Measurements from ENCODE around the gene S100A7. TPM values are rescaled to one million over a fixed set of nuclear protein-coding genes. Genes with fewer than 3 reads are reported as not detected.
"Not testable (repeated sequence)": the region's sequence is repeated elsewhere in the genome, so short reads cannot be mapped to it uniquely, and the experiment has no call there.

The S100A7 gene
- total and polyA plus RNA-seq, 12 donors, result not detected

GRCh38 chr1:153428073-153428638, 32.3 kb downstream of the S100A7 start:
- peaks cover 0 to 4% of the 10 kb centered on the region in 2 donors for H3K4me1 ChIP-seq (replicated peaks in 1 of 2)
- no peaks in the 10 kb centered on the region for H3K27me3 ChIP-seq
- H3K36me3 ChIP-seq (replicated peaks in 1 of 2), result no peaks in the 10 kb centered on the region
- WGBS, 4 donors, result 73 to 80% (median 76%) methylated on average over 10 to 12 of the region's 12 CpGs
- no peaks in the 10 kb centered on the region for H3K9me3 ChIP-seq (replicated peaks in 1 of 3)
- intact Hi-C loops (cut with DNase I), result no loop called here
- no peak for DNase-seq
- TF ChIP-seq POLR2A (IDR thresholded peaks at IDR 0.05) (no peak), CTCF (IDR thresholded peaks at IDR 0.05) (no peak)
- no peak overlapping the region for H3K27ac ChIP-seq
- H3K4me3 ChIP-seq, result no peak overlapping the region

GRCh38 chr1:153426809-153427208, 33.6 kb downstream of the S100A7 start:
- DNase-seq, result no peak

GRCh38 chr1:153422450-153423068, 37.9 kb downstream of the S100A7 start:
- 3 to 8% (median 5%) methylated on average over 6 of the region's 6 CpGs for WGBS, 4 donors
- intact Hi-C loops (cut with DNase I), result no loop called here

More at GRCh38 chr1:153426809-153427208, 33.6 kb downstream of the S100A7 start:
- Histone ChIP-seq H3K27me3 (no peaks in the 10 kb centered on the region), H3K4me1 (replicated peaks in 1 of 2) (no peaks in the 10 kb centered on the region), H3K27ac (no peak overlapping the region), H3K4me3 (no peak overlapping the region), H3K9me3 (replicated peaks in 1 of 3) (no peaks in the 10 kb centered on the region), H3K36me3 (replicated peaks in 1 of 2) (no peaks in the 10 kb centered on the region)
- TF ChIP-seq CTCF (IDR thresholded peaks at IDR 0.05) (no peak), POLR2A (IDR thresholded peaks at IDR 0.05) (no peak)
- intact Hi-C loops (cut with DNase I), result no loop called here
- 17 to 47% (median 34%) methylated on average over 1 of the region's 1 CpG for WGBS, 4 donors

GRCh38 chr1:153420306-153420705, 40.1 kb downstream of the S100A7 start:
- intact Hi-C loops (cut with DNase I), result no loop called here
- 67 to 80% (median 71%) methylated on average over 2 of the region's 2 CpGs for WGBS, 4 donors
- no peak for TF ChIP-seq POLR2A (IDR thresholded peaks at IDR 0.05)
- no peak for TF ChIP-seq CTCF (IDR thresholded peaks at IDR 0.05)

More at GRCh38 chr1:153422450-153423068, 37.9 kb downstream of the S100A7 start:
- Histone ChIP-seq H3K27ac (no peak overlapping the region), H3K27me3 (no peaks in the 10 kb centered on the region), H3K9me3 (replicated peaks in 1 of 3) (no peaks in the 10 kb centered on the region), H3K4me1 (replicated peaks in 1 of 2) (no peaks in the 10 kb centered on the region), H3K4me3 (no peak overlapping the region), H3K36me3 (replicated peaks in 1 of 2) (no peaks in the 10 kb centered on the region)
- TF ChIP-seq POLR2A (IDR thresholded peaks at IDR 0.05), result no peak
- DNase-seq, result peak; percentile 59 to 88 (median 78)

GRCh38 chr1:153419436-153419793, 41.0 kb downstream of the S100A7 start:
- 40 to 63% (median 51%) methylated on average over 2 of the region's 2 CpGs for WGBS, 4 donors
- DNase-seq, result not testable (repeated sequence)

More at GRCh38 chr1:153420306-153420705, 40.1 kb downstream of the S100A7 start:
- no peak for DNase-seq
- H3K4me3 ChIP-seq, result no peak overlapping the region
- no peaks in the 10 kb centered on the region for H3K36me3 ChIP-seq (replicated peaks in 1 of 2)
- no peaks in the 10 kb centered on the region for H3K27me3 ChIP-seq
- no peaks in the 10 kb centered on the region for H3K4me1 ChIP-seq (replicated peaks in 1 of 2)
- no peaks in the 10 kb centered on the region for H3K9me3 ChIP-seq (replicated peaks in 1 of 3)
- no peak overlapping the region for H3K27ac ChIP-seq

GRCh38 chr1:153418758-153419435, 41.6 kb downstream of the S100A7 start:
- H3K4me1 ChIP-seq (replicated peaks in 1 of 2); H3K36me3 ChIP-seq (replicated peaks in 1 of 2); H3K27ac ChIP-seq; intact Hi-C loops (cut with DNase I); H3K9me3 ChIP-seq (replicated peaks in 1 of 3); H3K4me3 ChIP-seq; H3K27me3 ChIP-seq; DNase-seq: not testable (repeated sequence)
- WGBS, 4 donors, result 64 to 73% (median 70%) methylated on average over 6 to 7 of the region's 7 CpGs

More at GRCh38 chr1:153419436-153419793, 41.0 kb downstream of the S100A7 start:
- H3K4me3 ChIP-seq; H3K36me3 ChIP-seq (replicated peaks in 1 of 2); intact Hi-C loops (cut with DNase I); H3K9me3 ChIP-seq (replicated peaks in 1 of 3); H3K27me3 ChIP-seq; H3K4me1 ChIP-seq (replicated peaks in 1 of 2); H3K27ac ChIP-seq: not testable (repeated sequence)
